GM18861 (cell line): Measurements from ENCODE around the gene CACNG6.
"Not testable (repeated sequence)": the region's sequence is repeated elsewhere in the genome, so short reads cannot be mapped to it uniquely, and the experiment has no call there.

Experiments
- ATAC-seq: cut with Tn5 transposase; IDR thresholded peaks from one replicate; pipeline ENCODE4 v1.9.1; 2021; ENCODE audit not compliant: unreplicated experiment

CACNG6 gene

DNA sequence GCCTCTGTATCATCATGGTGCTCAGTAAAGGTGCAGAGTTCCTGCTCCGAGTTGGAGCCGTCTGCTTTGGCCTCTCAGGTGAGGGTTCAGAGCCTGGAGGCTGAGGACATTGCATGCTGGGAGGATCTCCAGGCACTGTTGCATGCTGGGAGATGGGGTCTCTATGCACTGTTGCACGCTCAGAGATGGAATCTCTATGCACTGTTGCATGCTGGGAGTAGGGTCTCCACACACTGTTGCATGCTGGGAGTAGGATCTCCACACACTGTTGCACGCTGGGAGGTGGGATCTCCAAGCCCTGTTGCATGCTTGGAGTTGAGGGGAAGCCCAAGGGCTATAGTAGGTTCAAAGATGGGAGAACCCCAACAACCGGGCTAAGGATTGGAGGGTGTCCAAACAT, 8.3 kb downstream of the CACNG6 start:
- no peak for ATAC-seq

DNA sequence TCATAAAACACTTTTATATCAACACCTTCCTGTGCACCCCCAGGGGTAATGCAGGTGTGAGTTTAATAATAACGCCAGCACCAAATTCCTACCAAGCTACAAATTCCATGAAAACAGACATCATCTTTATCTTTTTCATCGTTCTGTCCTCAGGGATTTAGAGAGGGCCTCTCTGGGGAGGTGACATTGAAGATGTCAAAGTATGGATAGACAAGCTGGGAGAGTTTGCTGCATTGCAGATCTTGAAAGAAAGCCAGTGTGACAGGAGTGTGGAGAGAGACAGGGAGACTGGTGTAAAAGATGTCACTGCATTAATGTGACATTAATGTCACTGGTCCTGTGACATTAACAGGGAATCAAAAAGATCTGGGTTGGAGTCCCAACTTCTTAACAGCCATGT, 10.1 kb downstream of the CACNG6 start:
- ATAC-seq: no peak

DNA sequence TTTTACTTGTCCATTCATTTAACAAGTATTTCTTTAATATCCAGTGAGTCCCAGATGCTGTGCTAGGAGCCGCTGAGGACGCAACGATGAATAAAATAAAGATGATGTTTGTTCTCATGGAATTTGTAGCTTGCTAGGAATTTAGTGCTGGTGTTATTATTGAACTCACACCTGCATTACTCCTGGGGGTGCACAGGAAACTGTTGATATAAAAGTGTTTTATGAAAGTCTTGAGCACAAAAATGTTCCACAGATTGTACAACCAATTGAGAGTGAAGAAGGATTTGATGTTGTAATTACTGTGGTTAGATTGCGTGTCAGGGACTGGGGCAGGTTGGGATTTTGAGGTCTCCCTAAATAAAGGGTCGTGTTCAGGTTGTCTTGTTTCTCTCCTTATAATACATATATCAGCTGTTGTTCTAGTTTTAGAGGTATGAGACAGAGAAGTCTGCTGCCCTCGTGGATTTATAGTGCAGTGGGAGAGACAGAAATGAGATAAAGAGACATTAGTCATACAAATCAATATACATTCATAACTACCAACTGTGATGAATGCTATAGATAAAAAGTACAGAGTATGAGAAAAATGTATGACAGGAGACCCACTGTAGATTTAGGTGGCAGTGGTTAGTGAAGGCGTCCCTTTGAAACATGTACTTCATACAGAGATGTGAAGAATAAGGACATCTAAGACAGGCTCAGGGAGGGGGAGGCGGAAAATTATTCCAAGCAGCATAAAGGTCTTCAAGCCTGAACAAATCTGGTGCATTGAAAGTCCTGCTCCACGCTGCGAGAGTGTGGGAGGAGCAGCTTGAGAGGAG, 11.3 kb downstream of the CACNG6 start:
- ATAC-seq: no peak

DNA sequence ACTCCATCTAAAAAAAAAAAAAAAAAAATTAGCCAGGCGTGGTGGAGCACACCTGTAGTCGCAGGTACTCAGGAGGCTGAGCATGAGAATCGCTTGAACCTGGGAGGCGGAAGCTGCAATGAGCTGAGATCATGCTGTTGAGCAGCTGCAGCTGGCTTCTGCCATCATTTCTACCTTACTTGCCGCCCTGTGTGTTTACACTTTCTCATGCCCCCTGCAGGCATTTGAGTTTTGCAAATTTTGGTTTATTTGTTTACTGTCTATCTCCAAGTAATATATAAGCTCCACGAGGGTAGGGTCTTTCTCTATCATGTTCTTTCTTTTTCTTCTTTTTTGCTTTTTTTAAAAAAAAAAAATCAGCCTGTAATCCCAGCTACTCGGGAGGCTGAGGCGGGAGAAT, 18.0 kb downstream of the CACNG6 start:
- no peak for ATAC-seq

DNA sequence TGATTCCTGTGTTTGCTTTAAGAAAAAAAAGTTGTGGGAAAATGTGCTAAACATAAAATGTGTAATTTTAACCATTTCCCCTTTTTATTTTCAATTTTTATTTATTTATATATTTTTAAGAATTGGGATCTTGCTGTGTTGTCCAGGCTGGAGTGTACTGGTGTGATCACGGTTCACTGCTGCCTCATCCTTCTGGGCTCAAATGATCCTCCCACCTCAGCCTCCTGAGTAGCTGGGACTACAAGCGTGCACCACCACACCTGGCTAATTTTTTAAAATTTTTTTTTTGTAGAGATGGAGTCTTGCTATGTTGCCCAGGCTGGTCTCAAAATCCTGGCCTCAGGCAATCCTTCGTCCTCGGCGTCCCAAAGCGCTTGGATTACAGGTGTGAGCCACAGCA, 19.0 kb downstream of the CACNG6 start:
- no peak for ATAC-seq

DNA sequence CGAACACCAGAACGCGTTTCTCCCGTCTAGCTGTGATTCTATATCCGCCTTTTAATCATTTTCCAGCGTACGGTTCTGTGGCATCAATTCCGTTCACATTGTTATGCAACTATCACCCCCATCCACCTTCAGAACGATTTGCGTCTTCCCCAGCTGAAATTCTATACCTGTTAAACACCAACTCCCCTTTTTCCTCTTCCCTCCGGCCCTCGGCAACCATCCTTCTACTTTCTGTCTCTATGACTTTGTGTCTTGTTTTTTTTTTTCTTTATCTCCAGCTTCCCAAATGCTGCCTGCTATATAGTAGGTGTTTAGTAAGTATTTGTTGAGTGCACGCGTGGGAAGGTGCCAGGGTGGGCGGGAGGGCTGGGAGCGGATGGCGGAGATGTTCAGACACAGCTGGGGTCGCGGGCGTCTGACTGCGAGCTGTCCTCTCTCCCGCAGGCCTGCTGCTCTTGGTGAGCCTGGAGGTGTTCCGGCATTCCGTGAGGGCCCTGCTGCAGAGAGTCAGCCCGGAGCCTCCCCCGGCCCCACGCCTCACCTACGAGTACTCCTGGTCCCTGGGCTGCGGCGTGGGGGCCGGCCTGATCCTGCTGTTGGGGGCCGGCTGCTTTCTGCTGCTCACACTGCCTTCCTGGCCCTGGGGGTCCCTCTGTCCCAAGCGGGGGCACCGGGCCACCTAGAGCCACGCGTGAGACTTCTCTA, 20.2 kb downstream of the CACNG6 start:
- ATAC-seq: no peak

DNA sequence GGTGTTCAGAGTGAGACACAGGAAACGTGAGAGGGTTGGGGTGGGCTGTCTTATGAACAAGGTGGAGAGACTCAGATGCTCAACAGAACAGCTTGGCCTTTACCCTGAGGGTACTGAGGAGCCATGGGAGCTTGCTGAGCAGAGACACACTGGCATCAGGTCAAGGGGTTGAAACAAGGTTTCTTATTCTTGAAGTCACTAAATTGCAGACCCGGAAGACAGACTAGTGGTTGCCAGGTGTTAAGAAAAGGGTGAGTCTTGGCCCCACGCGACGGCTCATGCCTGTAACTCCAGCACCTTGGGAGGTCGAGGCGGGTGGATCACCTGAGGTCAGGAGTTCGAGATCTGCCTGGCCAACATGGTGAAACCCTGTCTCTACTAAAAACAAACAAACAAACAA, 22.4 kb downstream of the CACNG6 start:
- no peak for ATAC-seq

DNA sequence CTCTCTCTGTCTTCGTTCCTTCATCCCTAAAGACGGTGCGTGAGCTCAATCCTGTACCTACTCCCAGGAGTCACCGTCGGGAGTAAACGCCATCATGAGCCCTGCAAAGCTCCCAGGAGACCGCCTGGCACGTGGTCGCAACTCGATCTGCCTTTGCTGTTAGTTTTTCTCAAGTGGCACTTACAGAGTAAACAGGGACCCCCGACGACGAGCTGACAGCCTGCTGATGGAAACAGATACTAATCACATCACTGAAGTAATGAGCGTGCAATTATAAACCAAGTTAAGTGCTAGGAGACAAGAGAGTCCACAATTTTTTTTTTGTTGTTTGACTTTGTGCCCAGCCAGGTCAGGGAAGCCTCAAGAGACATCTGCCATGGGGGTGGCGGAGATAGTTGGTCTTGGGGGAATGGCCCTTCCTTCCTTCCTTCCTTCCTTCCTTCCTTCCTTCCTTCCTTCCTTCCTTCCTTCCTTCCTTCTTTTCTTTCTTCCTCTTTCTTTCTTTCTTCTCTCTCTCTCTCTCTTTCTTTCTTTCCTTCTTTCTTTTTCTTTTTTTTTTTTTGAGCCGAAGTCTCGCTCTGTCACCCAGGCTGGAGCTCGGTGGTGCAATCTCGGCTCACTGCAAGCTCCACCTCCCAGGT, 23.6 kb downstream of the CACNG6 start:
- no peak for ATAC-seq

DNA sequence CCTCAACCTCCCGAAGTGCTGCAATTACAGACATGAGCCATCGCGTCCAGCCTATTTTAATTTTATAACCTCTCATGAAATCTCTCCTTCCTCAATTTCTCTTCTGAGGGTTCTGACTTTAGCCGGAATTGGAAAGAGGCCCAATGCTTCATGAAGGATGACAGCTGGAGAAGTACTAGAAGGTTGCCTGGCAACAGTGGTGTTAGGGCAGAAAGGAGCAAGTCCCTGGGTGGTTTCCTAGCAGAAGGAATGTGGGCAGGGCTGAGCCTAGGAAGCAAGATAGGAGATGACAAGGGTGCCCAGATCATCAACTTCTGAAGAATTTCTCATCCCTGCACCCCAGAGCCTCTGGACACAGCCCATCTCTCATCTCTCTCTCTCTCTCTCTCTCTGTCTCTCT, 25.8 kb downstream of the CACNG6 start:
- no peak for ATAC-seq

DNA sequence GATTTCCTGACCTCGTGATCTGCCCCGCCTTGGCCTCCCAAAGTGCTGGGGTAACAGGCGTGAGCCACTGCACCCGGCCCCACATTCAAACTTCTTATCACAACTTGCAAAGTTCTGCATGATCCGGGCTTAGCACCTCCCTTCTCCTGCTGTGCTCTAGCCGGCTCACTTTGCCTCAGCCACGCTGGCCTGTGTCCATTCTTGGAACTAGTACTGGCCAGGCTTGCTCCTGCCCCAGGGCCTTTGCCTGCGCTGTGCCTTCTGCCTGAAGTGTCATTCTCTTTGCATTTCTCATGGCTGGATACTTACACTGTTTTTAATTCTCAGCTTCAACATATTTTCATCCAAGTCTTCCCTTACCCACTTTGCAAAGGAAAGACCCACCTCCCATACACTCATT, 29.9 kb downstream of the CACNG6 start:
- ATAC-seq: no peak

DNA sequence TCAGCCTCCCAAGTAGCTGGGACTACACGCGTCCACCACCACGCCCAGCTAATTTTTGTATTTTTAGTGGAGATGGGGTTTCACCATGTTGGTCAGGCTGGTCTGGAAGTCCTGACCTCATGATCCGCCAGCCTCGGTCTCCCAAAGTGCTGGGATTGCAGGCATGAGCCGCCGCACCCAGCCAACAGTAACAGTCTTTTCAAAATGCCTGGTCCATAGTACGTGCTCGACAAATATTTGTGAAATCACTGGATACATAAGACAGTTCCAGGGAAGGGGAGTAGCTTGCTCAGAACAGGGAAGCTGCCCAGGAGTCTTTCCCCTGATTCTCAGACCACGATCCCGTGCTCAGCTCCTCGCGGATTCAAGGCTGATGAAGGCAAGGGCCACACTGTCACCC, 30.5 kb downstream of the CACNG6 start:
- ATAC-seq: no peak

DNA sequence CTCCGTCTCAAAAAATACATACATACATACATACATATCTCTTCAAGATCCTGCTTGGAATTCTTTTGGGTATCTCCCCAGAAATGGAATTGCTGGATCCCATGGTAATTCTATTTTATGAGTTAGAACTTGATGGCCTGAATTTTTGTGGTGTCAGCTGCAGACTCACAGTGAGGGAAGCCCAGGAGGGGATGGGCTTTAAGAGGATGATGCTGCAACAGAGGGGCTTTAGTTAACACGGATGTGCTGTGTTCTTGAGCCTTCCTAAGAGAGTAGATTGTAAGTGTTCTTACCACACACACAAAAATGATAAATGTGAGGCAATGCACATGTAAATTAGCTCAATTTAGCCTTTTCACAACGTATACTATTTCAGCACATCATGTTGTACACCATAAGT, 31.8 kb downstream of the CACNG6 start:
- no peak for ATAC-seq

DNA sequence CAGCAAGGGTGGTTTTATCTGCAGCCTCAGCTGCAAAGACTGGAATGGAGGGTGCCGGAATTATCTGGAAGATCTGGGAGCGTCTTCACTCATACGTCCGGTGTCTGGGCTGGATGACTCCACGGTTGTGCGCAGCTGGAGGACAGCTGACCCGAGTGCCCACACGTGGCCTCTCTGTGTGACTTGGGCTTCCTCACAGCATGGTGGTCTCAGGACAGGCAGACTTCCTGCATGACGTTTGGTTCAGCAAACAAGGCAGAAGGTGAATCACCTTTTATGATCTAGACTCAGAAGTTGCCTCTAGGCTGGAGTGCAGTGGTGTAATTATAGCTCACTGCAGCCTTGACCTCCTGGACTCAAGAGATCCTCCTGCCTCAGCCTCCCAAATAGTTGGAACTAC, 33.2 kb downstream of the CACNG6 start:
- ATAC-seq: no peak

DNA sequence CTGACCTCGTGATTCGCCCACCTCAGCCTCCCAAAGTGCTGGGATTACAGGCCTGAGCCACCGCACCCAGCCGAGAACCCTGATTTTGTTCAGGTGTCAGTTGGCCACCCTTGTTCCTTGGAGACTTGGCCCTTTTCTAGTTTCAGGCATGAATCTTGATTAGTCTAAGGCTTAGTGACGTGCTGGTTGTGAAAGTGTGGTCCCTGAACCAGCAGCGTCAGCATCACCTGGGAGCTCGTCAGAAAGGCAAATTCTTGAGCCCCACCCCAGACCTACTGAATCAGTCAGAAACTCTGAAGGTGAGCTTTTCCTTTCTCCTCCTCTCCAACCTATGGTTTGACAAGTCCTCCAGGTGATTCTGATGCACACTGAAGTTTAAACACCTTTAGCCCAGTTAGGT, 35.2 kb downstream of the CACNG6 start:
- ATAC-seq: no peak

DNA sequence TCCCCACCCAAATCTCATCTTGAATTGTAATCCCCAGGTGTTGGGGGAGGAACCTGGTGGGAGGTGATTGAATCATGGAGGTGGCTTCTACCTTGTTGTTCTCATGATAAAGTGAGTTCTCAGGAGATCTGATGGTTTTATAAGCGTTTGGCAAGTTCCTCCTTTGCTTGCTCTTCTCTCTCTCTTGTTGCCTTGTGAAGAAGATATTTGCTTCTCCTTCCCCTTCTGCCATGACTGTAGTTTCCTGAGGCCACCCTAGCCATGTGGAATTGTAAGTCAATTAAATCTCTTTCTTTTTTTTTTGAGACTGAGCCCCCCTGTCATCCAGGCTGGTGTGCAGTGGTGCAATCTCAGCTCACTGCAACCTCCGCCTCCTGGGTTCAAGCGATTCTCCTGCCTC, 37.9 kb downstream of the CACNG6 start:
- ATAC-seq: no peak

DNA sequence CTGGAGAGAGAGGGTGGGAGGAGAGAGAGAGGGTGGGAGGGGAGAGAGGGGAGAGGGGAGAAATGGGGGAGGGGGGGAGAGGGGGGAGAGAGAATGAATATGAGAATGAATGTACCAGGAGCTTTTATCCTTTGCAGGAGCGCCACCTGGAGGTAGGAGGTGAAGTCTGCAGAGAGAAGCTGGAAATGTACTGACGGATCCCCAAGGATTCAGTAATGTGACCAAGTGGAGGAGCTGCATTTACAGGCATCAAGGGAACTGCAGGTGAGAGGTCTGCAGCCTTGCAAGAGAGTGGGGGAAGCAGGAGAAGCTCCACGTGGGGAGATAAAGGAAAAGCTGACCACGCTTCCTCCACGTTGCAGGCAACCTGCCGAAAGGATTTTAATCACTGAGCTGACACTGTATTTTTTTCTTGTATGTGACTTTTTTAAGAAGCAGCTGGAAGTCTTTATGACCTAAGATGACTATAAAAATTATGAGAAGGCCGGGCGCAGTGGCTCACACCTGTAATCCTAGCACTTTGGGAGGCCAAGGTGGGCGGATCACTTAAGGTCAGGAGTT, 38.6 kb downstream of the CACNG6 start:
- ATAC-seq: no peak

DNA sequence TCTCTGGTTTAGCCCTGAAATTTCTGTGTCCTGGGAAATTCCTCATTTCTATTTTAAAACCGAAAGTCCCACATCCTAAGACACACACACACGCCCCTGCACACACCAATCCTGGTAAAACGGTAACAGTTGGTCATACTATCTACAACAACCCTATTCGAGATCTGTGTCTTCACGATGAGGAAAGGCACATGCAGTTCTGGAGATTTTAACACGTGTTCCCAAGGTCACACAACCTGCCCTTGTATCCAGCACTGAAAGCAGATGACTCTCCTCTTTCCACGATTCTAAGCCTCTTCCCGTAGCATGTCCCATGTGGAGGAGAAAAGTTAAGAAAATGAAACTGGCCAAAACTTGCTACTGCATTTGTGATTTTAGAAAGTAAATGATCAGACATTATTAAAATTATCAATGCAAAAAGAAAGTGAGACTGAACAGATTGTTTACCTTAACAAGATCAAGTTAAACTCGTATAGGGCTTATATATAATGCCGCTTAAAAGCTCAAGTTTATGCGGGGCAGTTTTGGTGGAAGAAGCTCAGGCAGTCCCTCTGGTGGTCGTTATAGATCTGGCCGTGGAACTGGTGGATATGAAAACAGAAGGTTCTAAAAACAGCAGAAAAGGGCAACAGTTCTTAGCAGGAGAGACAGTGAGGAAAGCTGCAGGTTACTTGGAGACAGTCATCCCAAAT, 39.6 kb downstream of the CACNG6 start:
- no peak for ATAC-seq

DNA sequence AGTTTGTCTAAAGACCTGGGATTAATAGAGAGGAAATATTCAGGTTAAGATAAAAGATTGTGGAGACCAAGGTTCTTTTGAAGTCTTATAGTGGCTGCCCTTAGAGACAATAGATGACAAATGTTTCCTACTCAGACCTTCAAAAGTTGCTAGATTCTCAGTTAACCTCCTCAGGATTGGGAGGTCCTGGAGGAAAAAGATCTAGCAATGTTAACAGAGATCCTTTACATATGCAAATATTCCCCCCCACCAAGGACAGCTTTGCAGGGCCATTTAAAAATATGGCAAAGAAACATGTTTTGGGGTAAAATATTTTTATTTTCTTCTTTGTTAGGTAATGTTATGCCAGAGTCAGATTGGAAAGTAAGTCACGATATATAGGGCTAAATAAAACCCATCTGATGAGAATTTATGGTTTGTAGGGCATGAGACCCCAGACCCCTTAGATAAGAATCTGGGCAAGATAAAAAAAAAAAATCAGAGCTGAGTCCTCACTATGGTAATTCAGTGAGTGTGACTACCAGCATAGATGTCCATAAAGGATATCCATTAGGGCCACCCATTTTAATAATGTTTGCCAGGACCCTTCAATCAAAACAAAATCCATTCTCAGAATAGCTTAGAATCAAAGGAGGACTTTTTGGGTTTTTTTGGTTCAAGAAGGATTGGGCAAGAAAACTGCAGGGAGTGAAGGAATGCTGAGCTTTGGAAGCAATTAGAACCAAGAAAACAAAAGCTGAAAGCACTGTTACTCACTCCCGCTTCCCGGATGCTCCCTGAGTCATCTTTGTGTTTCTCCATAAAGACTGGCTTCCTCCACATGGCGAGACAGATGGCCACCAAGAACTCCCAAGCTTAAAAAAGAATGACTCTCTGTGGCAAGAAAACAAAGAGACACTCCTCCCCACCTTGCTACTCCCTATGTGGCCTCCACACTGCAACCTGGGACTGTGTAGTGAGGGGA, 44.1 kb downstream of the CACNG6 start:
- no peak for ATAC-seq

DNA sequence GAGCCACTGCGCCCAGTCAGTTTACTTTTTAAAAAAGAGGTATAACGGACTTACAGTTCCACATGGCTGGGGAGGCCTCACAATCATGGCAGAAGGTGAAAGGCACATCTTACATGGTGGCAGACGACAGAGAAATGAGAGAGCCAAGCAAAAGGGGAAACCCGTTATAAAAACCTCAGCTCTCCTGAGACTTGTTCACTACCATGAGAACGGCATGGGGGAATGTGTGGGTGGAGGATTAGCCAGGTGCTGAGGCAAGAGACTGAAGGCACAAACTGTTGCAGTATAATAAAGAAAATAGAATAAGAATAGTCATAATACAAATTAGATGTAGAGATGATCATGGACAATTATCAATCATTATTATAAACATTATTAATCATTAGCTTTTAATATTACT, 45.1 kb downstream of the CACNG6 start:
- ATAC-seq: not testable (repeated sequence)

DNA sequence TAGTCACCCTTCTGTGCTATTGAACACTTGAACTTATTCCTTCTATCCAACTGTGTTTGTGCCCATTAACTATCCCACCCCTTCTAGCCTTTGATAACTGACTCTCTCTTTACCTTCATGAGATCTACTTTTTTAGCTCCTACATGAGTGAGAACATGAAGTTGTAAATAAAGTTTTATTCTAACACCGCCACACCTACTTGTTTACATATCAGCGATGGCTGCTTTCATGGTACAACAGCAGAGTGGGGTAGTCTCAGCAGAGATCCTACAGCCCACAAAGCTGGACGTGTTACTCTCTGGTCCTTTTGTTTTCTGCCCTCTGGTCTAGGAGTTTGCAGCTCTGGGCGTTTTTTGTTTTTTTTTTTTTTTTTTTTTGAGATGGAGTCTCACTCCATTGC, 48.6 kb downstream of the CACNG6 start:
- no peak for ATAC-seq
